Astrocyte (in vitro differentiated cells and primary cell): ENCODE data around the gene PCNT. TPM values are rescaled to one million over a fixed set of nuclear protein-coding genes. Genes with fewer than 3 reads are reported as not detected.

Source experiments
- DNase-seq: peaks from one replicate; pipeline ENCODE4 v3.0.0-alpha.2; 2010; ENCODE audit warnings: low read depth
- FAIRE-seq: peaks from 2 replicates; lab custom pipeline; 2011; peaks lifted over from hg19 to GRCh38; lab: Jason Lieb, UNC
- H2AFZ ChIP-seq: 2 replicates; pipeline ENCODE4 v1.6.0; 2012; ENCODE audit warnings: low read depth, low read length, inconsistent platforms
- H3K27ac ChIP-seq: 2 replicates; pipeline ENCODE4 v1.5.1; 2011; ENCODE audit warnings: low read depth, low read length, inconsistent platforms
- H3K27me3 ChIP-seq: 2 replicates; pipeline ENCODE4 v1.6.0; 2011; ENCODE audit warnings: low read length, inconsistent platforms; ENCODE audit not compliant: insufficient read depth
- H3K36me3 ChIP-seq: 2 replicates; pipeline ENCODE4 v1.5.1; 2011; ENCODE audit warnings: low read length, inconsistent platforms; ENCODE audit not compliant: insufficient read depth
- H3K4me1 ChIP-seq: 2 replicates; pipeline ENCODE4 v1.5.1; 2011; ENCODE audit warnings: low read length, inconsistent platforms; ENCODE audit not compliant: insufficient read depth
- H3K4me2 ChIP-seq: 2 replicates; pipeline ENCODE4 v1.6.0; 2012; ENCODE audit warnings: low read length, inconsistent platforms
- H3K4me3 ChIP-seq: 2 replicates; pipeline ENCODE4 v1.5.1; 2011; ENCODE audit warnings: low read depth, mild to moderate bottlenecking, low read length, inconsistent platforms; ENCODE audit not compliant: insufficient read depth
- H3K79me2 ChIP-seq: 2 replicates; pipeline ENCODE4 v1.6.0; 2012; ENCODE audit warnings: mild to moderate bottlenecking, low read length, inconsistent platforms; ENCODE audit not compliant: insufficient read depth
- H3K9ac ChIP-seq: 2 replicates; pipeline ENCODE4 v1.6.0; 2012; ENCODE audit warnings: mild to moderate bottlenecking, low read length, inconsistent platforms
- H3K9me3 ChIP-seq: 2 replicates; pipeline ENCODE4 v1.5.1; 2012; ENCODE audit warnings: low read depth, mild to moderate bottlenecking, low read length, inconsistent platforms; ENCODE audit not compliant: insufficient read depth
- H4K20me1 ChIP-seq: 2 replicates; pipeline ENCODE4 v1.6.0; 2012; ENCODE audit warnings: low read length, inconsistent platforms; ENCODE audit not compliant: insufficient read depth
- H3K27ac Mint-ChIP-seq: one replicate; pipeline ENCODE4 v1.8.0; 2021; ENCODE audit warnings: mild to moderate bottlenecking, mixed read lengths; ENCODE audit not compliant: unreplicated experiment
- H3K27me3 Mint-ChIP-seq: one replicate; pipeline ENCODE4 v1.8.0; 2021; ENCODE audit warnings: low read depth, mixed read lengths; ENCODE audit not compliant: unreplicated experiment
- H3K36me3 Mint-ChIP-seq: one replicate; pipeline ENCODE4 v1.8.0; 2021; ENCODE audit warnings: low read depth, mixed read lengths; ENCODE audit not compliant: unreplicated experiment
- H3K4me1 Mint-ChIP-seq: one replicate; pipeline ENCODE4 v1.8.0; 2021; ENCODE audit warnings: low read depth, mixed read lengths; ENCODE audit not compliant: unreplicated experiment
- H3K4me3 Mint-ChIP-seq: one replicate; pipeline ENCODE4 v1.8.0; 2021; ENCODE audit warnings: mild to moderate bottlenecking, moderate library complexity, mixed read lengths; ENCODE audit not compliant: unreplicated experiment
- H3K9me3 Mint-ChIP-seq: one replicate; pipeline ENCODE4 v1.8.0; 2021; ENCODE audit warnings: mild to moderate bottlenecking, mixed read lengths; ENCODE audit not compliant: unreplicated experiment
- EZH2 ChIP-seq: IDR thresholded peaks from 2 replicates; pipeline ENCODE4 v1.6.1; 2012; ENCODE audit warnings: mild to moderate bottlenecking, low read length, inconsistent platforms; ENCODE audit not compliant: insufficient read depth
- total RNA-seq: library from RNA; stranded (reverse); gene quantifications from 2 replicates; pipeline ENCODE4 v1.2.1, GENCODE V29; 2021
- TF ChIP-seq, protein P1 (sequence below): IDR thresholded peaks from 2 replicates; pipeline ENCODE4 v1.5.1; 2011; ENCODE audit warnings: low read depth, mild to moderate bottlenecking, inconsistent platforms, low read length, moderate library complexity; ENCODE audit not compliant: insufficient read depth

The PCNT gene
- total RNA-seq, 1 donor from 2014 or later = 19.9 TPM

- no peak for FAIRE-seq
These were observed 32.8 kb downstream of the PCNT start for GRCh38 chr21:46356494-46357334.

GRCh38 chr21:46357335-46357604, 33.3 kb downstream of the PCNT start:
- no peak for FAIRE-seq
- Mint-ChIP-seq H3K27me3 (no peaks in the 10 kb centered on the region), H3K4me1 (no peaks in the 10 kb centered on the region), H3K27ac (no peak overlapping the region), H3K4me3 (no peak overlapping the region), H3K9me3 (no peaks in the 10 kb centered on the region), H3K36me3 (peaks cover 16% of the 10 kb centered on the region)
- Histone ChIP-seq H3K4me2 (no peak overlapping the region), H3K4me1 (no peaks in the 10 kb centered on the region), H3K79me2 (no peaks in the 10 kb centered on the region), H3K9me3 (no peaks in the 10 kb centered on the region), H3K27me3 (no peaks in the 10 kb centered on the region), H2AFZ (no peak overlapping the region), H4K20me1 (peaks cover 11% of the 10 kb centered on the region), H3K36me3 (peaks cover 8% of the 10 kb centered on the region), H3K9ac (no peak overlapping the region), H3K27ac (no peak overlapping the region), H3K4me3 (no peak overlapping the region)
- TF ChIP-seq, protein P1, sequence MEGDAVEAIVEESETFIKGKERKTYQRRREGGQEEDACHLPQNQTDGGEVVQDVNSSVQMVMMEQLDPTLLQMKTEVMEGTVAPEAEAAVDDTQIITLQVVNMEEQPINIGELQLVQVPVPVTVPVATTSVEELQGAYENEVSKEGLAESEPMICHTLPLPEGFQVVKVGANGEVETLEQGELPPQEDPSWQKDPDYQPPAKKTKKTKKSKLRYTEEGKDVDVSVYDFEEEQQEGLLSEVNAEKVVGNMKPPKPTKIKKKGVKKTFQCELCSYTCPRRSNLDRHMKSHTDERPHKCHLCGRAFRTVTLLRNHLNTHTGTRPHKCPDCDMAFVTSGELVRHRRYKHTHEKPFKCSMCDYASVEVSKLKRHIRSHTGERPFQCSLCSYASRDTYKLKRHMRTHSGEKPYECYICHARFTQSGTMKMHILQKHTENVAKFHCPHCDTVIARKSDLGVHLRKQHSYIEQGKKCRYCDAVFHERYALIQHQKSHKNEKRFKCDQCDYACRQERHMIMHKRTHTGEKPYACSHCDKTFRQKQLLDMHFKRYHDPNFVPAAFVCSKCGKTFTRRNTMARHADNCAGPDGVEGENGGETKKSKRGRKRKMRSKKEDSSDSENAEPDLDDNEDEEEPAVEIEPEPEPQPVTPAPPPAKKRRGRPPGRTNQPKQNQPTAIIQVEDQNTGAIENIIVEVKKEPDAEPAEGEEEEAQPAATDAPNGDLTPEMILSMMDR = no peak
- TF ChIP-seq EZH2 = no peak
- no peak for DNase-seq

More at GRCh38 chr21:46356494-46357334, 32.8 kb downstream of the PCNT start:
- TF ChIP-seq EZH2 = no peak
- TF ChIP-seq, protein P1 = no peak
- H3K4me2 ChIP-seq = no peak overlapping the region
- no peak overlapping the region for H2AFZ ChIP-seq
- H3K4me3 ChIP-seq = no peak overlapping the region
- H3K27ac ChIP-seq = no peak overlapping the region
- H3K79me2 ChIP-seq = no peaks in the 10 kb centered on the region
- no peaks in the 10 kb centered on the region for H3K9me3 ChIP-seq
- Mint-ChIP-seq H3K9me3 (no peaks in the 10 kb centered on the region), H3K27ac (no peak overlapping the region), H3K27me3 (no peaks in the 10 kb centered on the region), H3K36me3 (peaks cover 10% of the 10 kb centered on the region), H3K4me1 (no peaks in the 10 kb centered on the region), H3K4me3 (no peak overlapping the region)
- peaks cover 8% of the 10 kb centered on the region for H3K36me3 ChIP-seq
- no peak overlapping the region for H3K9ac ChIP-seq
- no peak for DNase-seq
- H3K4me1 ChIP-seq = no peaks in the 10 kb centered on the region
- H3K27me3 ChIP-seq = no peaks in the 10 kb centered on the region
- peaks cover 5% of the 10 kb centered on the region for H4K20me1 ChIP-seq

- Mint-ChIP-seq H3K27ac (no peak overlapping the region), H3K4me3 (no peak overlapping the region), H3K9me3 (no peaks in the 10 kb centered on the region), H3K4me1 (no peaks in the 10 kb centered on the region), H3K36me3 (peaks cover 16% of the 10 kb centered on the region), H3K27me3 (no peaks in the 10 kb centered on the region)
- Histone ChIP-seq H3K4me2 (no peak overlapping the region), H3K4me1 (no peaks in the 10 kb centered on the region), H3K9ac (no peak overlapping the region), H3K9me3 (no peaks in the 10 kb centered on the region), H3K27me3 (no peaks in the 10 kb centered on the region), H3K4me3 (no peak overlapping the region), H3K79me2 (no peaks in the 10 kb centered on the region), H4K20me1 (peaks cover 14% of the 10 kb centered on the region), H2AFZ (no peak overlapping the region), H3K27ac (no peak overlapping the region), H3K36me3 (peaks cover 8% of the 10 kb centered on the region)
- no peak for TF ChIP-seq EZH2
- TF ChIP-seq, protein P1 = no peak
- DNase-seq (no peak), FAIRE-seq (no peak)
These were observed 33.9 kb downstream of the PCNT start for GRCh38 chr21:46357684-46358425.
